ENCODE measurements around the gene FAM13A. TPM values are rescaled to one million over a fixed set of nuclear protein-coding genes. Genes with fewer than 3 reads are reported as not detected.

Gene FAM13A
- total RNA-seq, 4 donors from 2014 or later: 5.2 to 19.1 (median 8.2) TPM

DNA sequence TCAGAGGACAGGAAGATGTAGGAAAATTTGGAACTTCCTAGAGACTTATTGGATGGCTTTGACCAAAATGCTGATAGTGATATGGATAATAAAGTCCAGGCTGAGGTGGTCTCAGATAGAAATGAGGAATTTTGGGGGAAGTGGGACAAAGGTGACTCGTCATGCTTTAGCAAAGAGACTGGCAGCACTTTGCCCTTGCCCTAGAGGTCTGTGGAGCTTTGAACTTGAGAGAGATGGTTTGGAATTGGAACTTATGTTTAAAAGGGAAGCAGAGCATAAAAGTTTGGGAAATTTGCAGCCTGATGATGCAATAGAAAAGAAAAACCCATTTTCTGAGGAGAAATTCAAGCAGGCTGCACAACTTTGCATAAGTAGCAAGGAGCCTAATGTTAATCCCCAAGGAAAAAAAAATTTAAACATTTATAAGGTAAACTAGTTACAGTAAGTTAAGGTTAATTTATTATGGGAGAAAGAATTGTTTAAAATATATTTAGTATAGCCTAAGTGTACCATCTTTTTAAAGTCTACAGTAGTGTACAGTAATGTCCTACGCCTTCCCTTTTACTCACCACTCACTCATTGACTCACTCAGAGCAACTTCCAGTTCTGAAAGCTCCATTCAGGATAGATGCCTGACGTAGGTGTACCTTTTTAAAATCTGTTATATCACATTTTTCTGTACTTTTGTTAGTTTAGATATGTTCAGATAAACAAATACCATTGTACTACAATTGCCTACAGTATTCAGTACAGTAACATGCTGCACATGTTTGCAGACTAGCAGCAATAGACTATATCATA is 101.2 kb downstream of the FAM13A start:
- H3K4me1 ChIP-seq: peaks cover 0 to 9% (median 7%) of the 10 kb centered on the region in 3 donors
- H3K27me3 ChIP-seq: no peaks in the 10 kb centered on the region
- H3K9me3 ChIP-seq: no peaks in the 10 kb centered on the region
- intact Hi-C loops (cut with DNase I): no loop called here
- H3K36me3 ChIP-seq: no peaks in the 10 kb centered on the region
- H3K27ac ChIP-seq: no peak overlapping the region
- H3K4me3 ChIP-seq: no peak overlapping the region
- WGBS, 2 donors: 81 to 88% methylated on average over 3 of the region's 3 CpGs
- no peak for DNase-seq
- TF ChIP-seq POLR2A (IDR thresholded peaks at IDR 0.05): no peak
- TF ChIP-seq, protein P1, sequence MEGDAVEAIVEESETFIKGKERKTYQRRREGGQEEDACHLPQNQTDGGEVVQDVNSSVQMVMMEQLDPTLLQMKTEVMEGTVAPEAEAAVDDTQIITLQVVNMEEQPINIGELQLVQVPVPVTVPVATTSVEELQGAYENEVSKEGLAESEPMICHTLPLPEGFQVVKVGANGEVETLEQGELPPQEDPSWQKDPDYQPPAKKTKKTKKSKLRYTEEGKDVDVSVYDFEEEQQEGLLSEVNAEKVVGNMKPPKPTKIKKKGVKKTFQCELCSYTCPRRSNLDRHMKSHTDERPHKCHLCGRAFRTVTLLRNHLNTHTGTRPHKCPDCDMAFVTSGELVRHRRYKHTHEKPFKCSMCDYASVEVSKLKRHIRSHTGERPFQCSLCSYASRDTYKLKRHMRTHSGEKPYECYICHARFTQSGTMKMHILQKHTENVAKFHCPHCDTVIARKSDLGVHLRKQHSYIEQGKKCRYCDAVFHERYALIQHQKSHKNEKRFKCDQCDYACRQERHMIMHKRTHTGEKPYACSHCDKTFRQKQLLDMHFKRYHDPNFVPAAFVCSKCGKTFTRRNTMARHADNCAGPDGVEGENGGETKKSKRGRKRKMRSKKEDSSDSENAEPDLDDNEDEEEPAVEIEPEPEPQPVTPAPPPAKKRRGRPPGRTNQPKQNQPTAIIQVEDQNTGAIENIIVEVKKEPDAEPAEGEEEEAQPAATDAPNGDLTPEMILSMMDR (IDR thresholded peaks at IDR 0.05): no peak

DNA sequence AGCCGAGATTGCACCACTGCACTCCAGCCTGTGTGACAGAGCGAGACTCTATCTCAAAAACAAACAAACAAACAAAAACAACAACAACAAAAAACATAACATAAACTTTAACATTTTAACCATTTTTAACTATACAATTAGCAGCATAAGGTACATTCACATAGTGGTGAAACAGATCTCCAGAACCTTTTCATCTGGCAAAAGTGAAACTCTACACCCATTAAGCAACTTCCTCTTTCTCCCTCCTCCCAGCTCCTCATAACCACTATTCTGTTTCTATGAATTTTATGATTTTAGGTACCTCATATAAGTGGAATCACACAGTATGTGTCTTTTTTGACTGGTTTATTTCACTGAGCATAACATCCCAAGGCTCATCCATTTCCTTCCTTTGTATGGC is 103.6 kb downstream of the FAM13A start:
- 83 to 100% methylated on average over 2 of the region's 2 CpGs for WGBS, 2 donors
- no peak for DNase-seq

DNA sequence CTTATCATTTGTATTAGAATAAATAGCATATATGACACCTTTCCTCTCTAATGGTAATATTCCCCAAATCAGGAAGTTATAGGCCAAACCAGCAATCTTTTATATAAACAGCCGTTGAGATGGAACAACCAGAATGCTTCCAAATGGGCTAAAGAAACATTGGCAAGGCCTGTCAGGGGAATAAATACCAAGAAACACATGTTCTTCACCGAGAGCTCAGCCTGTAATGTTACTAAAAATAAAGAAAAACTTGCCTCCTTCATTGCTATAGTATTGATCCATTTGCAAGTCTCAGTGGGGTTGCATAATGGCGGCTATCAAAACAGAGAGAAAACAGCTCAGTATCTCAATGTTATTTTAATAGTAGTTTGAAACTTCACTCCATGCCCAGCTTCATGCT is 104.9 kb downstream of the FAM13A start:
- TF ChIP-seq, protein P1 (IDR thresholded peaks at IDR 0.05): no peak
- TF ChIP-seq POLR2A (IDR thresholded peaks at IDR 0.05): no peak
- no peaks in the 10 kb centered on the region for H3K9me3 ChIP-seq
- H3K36me3 ChIP-seq: no peaks in the 10 kb centered on the region
- no peak overlapping the region for H3K27ac ChIP-seq
- peaks cover 0 to 9% (median 0%) of the 10 kb centered on the region in 3 donors for H3K4me1 ChIP-seq
- intact Hi-C loops (cut with DNase I): no loop called here
- WGBS, 2 donors: 67 to 81% methylated on average over 3 of the region's 3 CpGs
- DNase-seq: no peak
- H3K27me3 ChIP-seq: no peaks in the 10 kb centered on the region
- H3K4me3 ChIP-seq: no peak overlapping the region

More for the DNA sequence above, 103.6 kb downstream of the FAM13A start:
- TF ChIP-seq, protein P1 (IDR thresholded peaks at IDR 0.05): no peak
- TF ChIP-seq POLR2A (IDR thresholded peaks at IDR 0.05): no peak
- Histone ChIP-seq H3K4me1 (peaks cover 0 to 17% (median 7%) of the 10 kb centered on the region in 3 donors), H3K36me3 (no peaks in the 10 kb centered on the region), H3K9me3 (no peaks in the 10 kb centered on the region), H3K4me3 (no peak overlapping the region), H3K27me3 (no peaks in the 10 kb centered on the region), H3K27ac (no peak overlapping the region)
- intact Hi-C loops (cut with DNase I): no loop called here

DNA sequence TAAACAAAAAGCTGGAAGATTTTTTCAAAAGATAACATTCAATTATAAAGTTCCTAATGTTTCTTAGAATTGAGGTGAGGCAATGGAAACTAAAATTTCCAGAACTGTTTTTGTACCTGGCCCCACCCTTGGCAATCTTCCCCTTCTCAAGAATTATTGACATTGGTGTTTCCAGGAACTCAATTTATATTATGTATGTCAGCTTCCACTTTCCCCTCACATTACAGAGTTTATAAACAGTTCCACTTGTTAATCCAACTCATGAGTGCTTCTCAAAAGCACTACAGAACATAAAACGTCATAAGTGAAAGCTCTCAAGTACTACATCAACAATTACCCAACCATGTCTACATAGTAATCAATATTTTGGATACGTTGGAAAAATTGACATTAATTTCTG is 107.4 kb downstream of the FAM13A start:
- Histone ChIP-seq H3K4me1 (peaks cover 0 to 9% (median 0%) of the 10 kb centered on the region in 3 donors), H3K27me3 (no peaks in the 10 kb centered on the region), H3K4me3 (no peak overlapping the region), H3K27ac (peak overlapping the region in 1 of 4 donors; percentile 5), H3K36me3 (no peaks in the 10 kb centered on the region), H3K9me3 (no peaks in the 10 kb centered on the region)
- 41 to 44% methylated on average over 2 of the region's 2 CpGs for WGBS, 2 donors
- TF ChIP-seq POLR2A (IDR thresholded peaks at IDR 0.05): no peak
- TF ChIP-seq, protein P1 (IDR thresholded peaks at IDR 0.05): no peak
- no peak for DNase-seq
- intact Hi-C loops (cut with DNase I): no loop called here

DNA sequence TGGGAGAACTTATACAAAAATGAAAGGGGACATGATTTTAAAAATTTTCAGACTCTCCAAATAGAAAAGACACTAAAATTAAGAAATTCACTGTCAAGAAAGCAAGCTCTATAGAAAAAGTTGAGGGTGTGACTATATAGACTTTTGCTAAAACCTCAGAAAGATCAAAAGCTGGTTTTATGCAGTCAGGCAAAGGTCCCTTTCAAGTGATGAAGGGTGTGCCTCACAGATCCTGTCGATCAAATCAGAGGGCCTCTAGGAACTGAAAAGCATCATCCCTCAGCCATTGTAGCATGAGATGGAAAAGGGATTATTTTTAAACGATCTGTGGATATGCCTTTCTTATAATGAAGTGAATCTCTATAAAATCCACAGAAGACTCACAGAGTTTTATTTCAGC is 116.5 kb downstream of the FAM13A start:
- DNase-seq: no peak
- 50 to 53% methylated on average over 2 of the region's 2 CpGs for WGBS, 2 donors

More for the DNA sequence above, 116.5 kb downstream of the FAM13A start:
- H3K4me1 ChIP-seq: peaks cover 0 to 8% (median 3%) of the 10 kb centered on the region in 3 donors
- TF ChIP-seq POLR2A (IDR thresholded peaks at IDR 0.05): no peak
- TF ChIP-seq, protein P1 (IDR thresholded peaks at IDR 0.05): no peak
- H3K9me3 ChIP-seq: no peaks in the 10 kb centered on the region
- H3K4me3 ChIP-seq: no peak overlapping the region
- no peaks in the 10 kb centered on the region for H3K27me3 ChIP-seq
- no peak overlapping the region for H3K27ac ChIP-seq
- intact Hi-C loops (cut with DNase I): no loop called here
- H3K36me3 ChIP-seq: no peaks in the 10 kb centered on the region

Measured in esophagus squamous epithelium (tissue), 5 donors.